Omental fat pad (tissue), 4 donors: Measurements from ENCODE around the gene DHH. TPM values are rescaled to one million over a fixed set of nuclear protein-coding genes. Genes with fewer than 3 reads are reported as not detected.

Source experiments
- ATAC-seq: fragments of 150-250 bp; one replicate; pipeline ENCODE4 v1.9.1; 2016; ENCODE audit warnings: mild to moderate bottlenecking, moderate library complexity; ENCODE audit not compliant: low FRiP score
- DNase-seq: peaks from one replicate; pipeline ENCODE4 v3.0.0-alpha.2; 2019; ENCODE audit warnings: low spot score
- CTCF ChIP-seq, 3 donors: fragments of 450-650 bp; IDR thresholded peaks; one replicate each; pipeline ENCODE4 v1.5.1; 2016 to 2017; ENCODE audit warnings: antibody characterized with exemption in 3 of 3, mild to moderate bottlenecking in 3 of 3, moderate library complexity in 2 of 3
- total RNA-seq, 4 donors: library from RNA; depleted of rRNA; stranded (reverse); fragments of >200 nt; gene quantifications; one replicate each; pipeline ENCODE4 v1.1.0, GENCODE V29; 2016

Gene DHH
- total RNA-seq, 4 donors from 2014 or later = 0.72 to 2.0 (median 1.3) TPM

- ATAC-seq (no peak), DNase-seq (no peak)
- no peak for TF ChIP-seq CTCF (IDR thresholded peaks at IDR 0.05)
Observed at GRCh38 chr12:49089821-49090773, 4.5 kb downstream of the DHH start.

- no peak for TF ChIP-seq CTCF (IDR thresholded peaks at IDR 0.05)
- DNase-seq (no peak), ATAC-seq (no peak)
Observed at GRCh38 chr12:49088932-49089330, 5.7 kb downstream of the DHH start.

- ATAC-seq (peak; percentile 96), DNase-seq (peak; percentile 48)
- no peak for TF ChIP-seq CTCF (IDR thresholded peaks at IDR 0.05)
Observed at GRCh38 chr12:49088150-49088931, 6.3 kb downstream of the DHH start.

- ATAC-seq = no peak
- DNase-seq = no peak
- no peak for TF ChIP-seq CTCF (IDR thresholded peaks at IDR 0.05)
Observed at GRCh38 chr12:49086116-49086515, 8.5 kb downstream of the DHH start.

- TF ChIP-seq CTCF (IDR thresholded peaks at IDR 0.05) = no peak
Observed at GRCh38 chr12:49084438-49084837, 10.2 kb downstream of the DHH start.

GRCh38 chr12:49079793-49080192 is 14.8 kb downstream of the DHH start:
- no peak for TF ChIP-seq CTCF (IDR thresholded peaks at IDR 0.05)
- no peak for ATAC-seq
- no peak for DNase-seq

More at GRCh38 chr12:49084438-49084837, 10.2 kb downstream of the DHH start:
- ATAC-seq = no peak
- DNase-seq = no peak
